Naive thymus-derived CD8-positive, alpha-beta T cell (primary cell): ENCODE data around the gene SEL1L3. TPM values are rescaled to one million over a fixed set of nuclear protein-coding genes. Genes with fewer than 3 reads are reported as not detected.
"Not testable (repeated sequence)": the region's sequence is repeated elsewhere in the genome, so short reads cannot be mapped to it uniquely, and the experiment has no call there.

Source experiments
- ATAC-seq, 2 donors: fragments of 150-1000 bp; cut with Tn5 transposase in 1 of 2; sonication (Bioruptor Pico), chemical (Tn5 transposase) in 1 of 2; 1 replicate in 1 of 2; 2 replicates in 1 of 2; pipeline ENCODE4 v1.10.0; 2021; ENCODE audit warnings: mild to moderate bottlenecking in 2 of 2, moderate library complexity in 2 of 2
- POLR2A ChIA-PET: fragments of 350-600 bp; sonication (Branson Sonifier 250); formaldehyde crosslinking; loops from one replicate; lab custom pipeline; 2021; ENCODE audit warnings: antibody characterized with exemption; lab: Charles Lee
- DNase-seq, 10 donors: peaks; one replicate each; pipeline versions ENCODE4 v3.0.0 to v3.0.0-alpha.2; 2020 to 2022
- H3K27ac Mint-ChIP-seq, 10 donors: one replicate each; pipeline ENCODE4 v1.8.0; 2020 to 2022; ENCODE audit warnings: mild to moderate bottlenecking in 10 of 10, mixed read lengths in 10 of 10, moderate library complexity in 4 of 10, inconsistent platforms in 1 of 10
- H3K27me3 Mint-ChIP-seq, 5 donors: one replicate each; pipeline ENCODE4 v1.8.0; 2021 to 2022; ENCODE audit warnings: mixed read lengths in 5 of 5
- H3K36me3 Mint-ChIP-seq, 3 donors: one replicate each; pipeline ENCODE4 v1.8.0; 2020 to 2022; ENCODE audit warnings: mixed read lengths in 3 of 3, mild to moderate bottlenecking in 2 of 3, inconsistent platforms in 1 of 3
- H3K4me1 Mint-ChIP-seq, 4 donors: one replicate each; pipeline ENCODE4 v1.8.0; 2021 to 2022; ENCODE audit warnings: mixed read lengths in 4 of 4
- H3K4me3 Mint-ChIP-seq, 10 donors: one replicate each; pipeline ENCODE4 v1.8.0; 2020 to 2022; ENCODE audit warnings: mild to moderate bottlenecking in 10 of 10, mixed read lengths in 10 of 10, moderate library complexity in 6 of 10, inconsistent platforms in 1 of 10
- H3K9me3 Mint-ChIP-seq, 9 donors: one replicate each; pipeline ENCODE4 v1.8.0; 2020 to 2022; ENCODE audit warnings: mixed read lengths in 9 of 9, mild to moderate bottlenecking in 3 of 9, inconsistent platforms in 1 of 9, moderate library complexity in 1 of 9
- polyA plus RNA-seq, 3 donors: library from polyadenylated mRNA; unstranded; fragments of 300-500 nt; fragmentation: Illumina TruSeq; gene quantifications; one replicate each; pipeline ENCODE4 v1.2.3, GENCODE V29; 2021
- total RNA-seq, 8 experiments: library from RNA in 2 of 8; stranded (reverse) in 2 of 8; gene quantifications; one replicate each; pipeline ENCODE4 v1.2.3 and lab custom pipeline; 2021 to 2026

SEL1L3 gene
- total and polyA plus RNA-seq, 5 experiments from 2014 or later, result 19.2 to 57.2 (median 35.1) TPM

DNA sequence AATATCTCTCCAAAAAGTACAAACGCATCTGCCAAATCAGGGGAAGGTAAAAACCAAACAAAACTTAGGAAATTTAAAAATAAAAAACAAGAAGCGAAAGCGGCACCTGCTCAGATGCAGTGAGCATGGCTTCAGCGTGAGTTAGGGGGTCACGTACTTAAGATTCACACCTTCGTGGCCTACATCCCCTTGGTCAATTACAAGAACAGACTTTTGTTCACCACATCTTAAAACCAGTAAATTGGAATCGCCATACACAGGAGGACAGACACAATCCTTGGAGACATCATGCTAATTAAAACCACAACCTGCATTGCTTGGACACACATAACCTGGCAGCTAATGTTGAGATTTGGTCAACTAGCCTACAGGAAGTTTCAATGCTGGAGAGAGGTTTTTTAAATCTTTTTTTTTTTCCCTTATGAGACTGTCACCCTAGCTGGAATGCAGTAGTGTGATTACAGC, 12.5 kb upstream of the SEL1L3 start:
- H3K27me3 Mint-ChIP-seq, result peaks cover 0 to 10% (median 6%) of the 10 kb centered on the region in 5 donors
- peaks cover 0 to 6% (median 0%) of the 10 kb centered on the region in 3 donors for H3K36me3 Mint-ChIP-seq
- H3K9me3 Mint-ChIP-seq, result no peaks in the 10 kb centered on the region
- H3K4me3 Mint-ChIP-seq, result peak overlapping the region in 1 of 10 donors; percentile 6
- ATAC-seq, result no peak
- POLR2A ChIA-PET, result no interaction called here
- peak overlapping the region in 3 of 10 donors; percentile 42 to 85 (median 59) for H3K27ac Mint-ChIP-seq
- peaks cover 0 to 49% (median 7%) of the 10 kb centered on the region in 4 donors for H3K4me1 Mint-ChIP-seq
- no peak for DNase-seq

GRCh38 chr4:25874655-25875054, 11.9 kb upstream of the SEL1L3 start:
- H3K27ac Mint-ChIP-seq, result peak overlapping the region in 1 of 10 donors; percentile 85
- H3K27me3 Mint-ChIP-seq, result peaks cover 0 to 6% (median 2%) of the 10 kb centered on the region in 5 donors
- peaks cover 0 to 50% (median 7%) of the 10 kb centered on the region in 4 donors for H3K4me1 Mint-ChIP-seq
- DNase-seq, result no peak
- no peak overlapping the region for H3K4me3 Mint-ChIP-seq
- POLR2A ChIA-PET, result no interaction called here
- H3K36me3 Mint-ChIP-seq, result peaks cover 0 to 3% (median 0%) of the 10 kb centered on the region in 3 donors
- ATAC-seq, result no peak
- no peaks in the 10 kb centered on the region for H3K9me3 Mint-ChIP-seq

GRCh38 chr4:25873632-25874129, 10.9 kb upstream of the SEL1L3 start:
- H3K4me3 Mint-ChIP-seq, result no peak overlapping the region
- ATAC-seq, result no peak
- peaks cover 0 to 6% (median 0%) of the 10 kb centered on the region in 5 donors for H3K27me3 Mint-ChIP-seq
- peaks cover 0 to 49% (median 7%) of the 10 kb centered on the region in 4 donors for H3K4me1 Mint-ChIP-seq
- H3K36me3 Mint-ChIP-seq, result no peaks in the 10 kb centered on the region
- H3K9me3 Mint-ChIP-seq, result no peaks in the 10 kb centered on the region
- POLR2A ChIA-PET, result no interaction called here
- no peak for DNase-seq
- H3K27ac Mint-ChIP-seq, result peak overlapping the region in 1 of 10 donors; percentile 85

- H3K36me3 Mint-ChIP-seq, result no peaks in the 10 kb centered on the region
- ATAC-seq, result no peak
- POLR2A ChIA-PET, result no interaction called here
- no peaks in the 10 kb centered on the region for H3K9me3 Mint-ChIP-seq
- H3K4me1 Mint-ChIP-seq, result peaks cover 0 to 49% (median 7%) of the 10 kb centered on the region in 4 donors
- no peak for DNase-seq
- peaks cover 0 to 6% (median 0%) of the 10 kb centered on the region in 5 donors for H3K27me3 Mint-ChIP-seq
- H3K4me3 Mint-ChIP-seq, result no peak overlapping the region
- H3K27ac Mint-ChIP-seq, result peak overlapping the region in 1 of 10 donors; percentile 51
Observed at GRCh38 chr4:25872851-25873631, 10.3 kb upstream of the SEL1L3 start.

DNA sequence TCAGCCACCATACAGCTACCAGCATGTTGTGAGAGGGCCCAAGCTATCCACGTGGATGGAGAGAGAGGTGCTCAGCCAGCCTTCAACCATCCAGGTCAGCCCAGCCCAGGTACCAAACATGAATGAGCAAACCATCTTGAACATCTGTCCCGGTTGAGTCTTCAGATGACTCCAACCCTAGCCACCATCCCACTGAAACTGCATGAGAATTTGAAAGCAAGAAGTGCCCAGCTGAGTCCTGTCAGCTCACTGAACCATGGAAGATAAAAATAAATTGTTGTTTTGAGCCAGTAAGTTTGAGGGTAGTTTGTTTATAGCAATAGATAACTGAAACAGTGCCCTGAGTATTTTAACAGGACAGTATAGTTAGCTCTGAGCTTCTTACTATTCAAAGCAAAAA, 7.3 kb upstream of the SEL1L3 start:
- POLR2A ChIA-PET, result interaction anchor here (1.0 kb wide), 1 partner anchor 11 kb away, joined by 3 read pairs; no protein-coding TSS in a partner anchor
- Mint-ChIP-seq H3K4me1 (peaks cover 0 to 55% (median 7%) of the 10 kb centered on the region in 4 donors), H3K27ac (no peak overlapping the region), H3K36me3 (no peaks in the 10 kb centered on the region), H3K27me3 (peaks cover 0 to 6% (median 0%) of the 10 kb centered on the region in 5 donors), H3K9me3 (no peaks in the 10 kb centered on the region), H3K4me3 (no peak overlapping the region)
- ATAC-seq (no peak), DNase-seq (no peak)

DNA sequence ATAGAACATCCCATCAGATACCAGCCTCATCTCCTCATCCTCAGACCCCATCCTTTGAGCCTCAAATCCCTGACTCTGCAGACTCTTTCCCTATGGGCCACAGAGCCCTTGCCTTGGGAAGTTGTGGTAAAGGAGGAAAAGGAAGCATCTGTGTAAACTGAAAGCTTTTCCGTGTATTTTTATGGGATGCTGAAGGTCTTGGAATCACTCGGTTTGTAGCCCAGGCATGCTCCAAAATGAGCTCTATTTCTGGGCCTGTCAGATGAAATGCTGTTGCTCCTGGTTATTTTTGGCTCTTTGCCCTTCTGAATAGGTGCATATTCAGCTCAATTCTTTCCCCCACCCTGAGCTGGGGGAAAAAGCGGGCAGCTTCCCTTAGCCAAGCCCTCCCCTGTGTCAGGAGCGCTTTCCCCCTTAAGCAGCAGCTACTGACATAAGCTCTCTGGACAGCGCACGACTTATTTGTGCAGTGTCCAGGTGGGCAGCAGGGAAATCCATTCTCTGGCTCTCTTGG, 5.0 kb upstream of the SEL1L3 start:
- POLR2A ChIA-PET, result no interaction called here
- Mint-ChIP-seq H3K4me1 (peaks cover 3 to 44% (median 3%) of the 10 kb centered on the region in 4 donors), H3K27ac (no peak overlapping the region), H3K36me3 (no peaks in the 10 kb centered on the region), H3K4me3 (no peak overlapping the region), H3K9me3 (no peaks in the 10 kb centered on the region), H3K27me3 (no peaks in the 10 kb centered on the region)
- DNase-seq, result no peak
- ATAC-seq, result no peak

- not testable (repeated sequence) for ATAC-seq, H3K27me3 Mint-ChIP-seq, DNase-seq, H3K9me3 Mint-ChIP-seq, H3K36me3 Mint-ChIP-seq
- Mint-ChIP-seq H3K4me1 (peaks cover 3 to 45% (median 9%) of the 10 kb centered on the region in 4 donors), H3K27ac (peak overlapping the region in 3 of 10 donors; percentile 23 to 48 (median 27)), H3K4me3 (peak overlapping the region in 1 of 10 donors; percentile 53)
- POLR2A ChIA-PET, result interaction anchor here (0.7 kb wide), 1 partner anchor 70 kb away, joined by 4 read pairs; no protein-coding TSS in a partner anchor
Observed at GRCh38 chr4:25866401-25866800, 3.6 kb upstream of the SEL1L3 start.

DNA sequence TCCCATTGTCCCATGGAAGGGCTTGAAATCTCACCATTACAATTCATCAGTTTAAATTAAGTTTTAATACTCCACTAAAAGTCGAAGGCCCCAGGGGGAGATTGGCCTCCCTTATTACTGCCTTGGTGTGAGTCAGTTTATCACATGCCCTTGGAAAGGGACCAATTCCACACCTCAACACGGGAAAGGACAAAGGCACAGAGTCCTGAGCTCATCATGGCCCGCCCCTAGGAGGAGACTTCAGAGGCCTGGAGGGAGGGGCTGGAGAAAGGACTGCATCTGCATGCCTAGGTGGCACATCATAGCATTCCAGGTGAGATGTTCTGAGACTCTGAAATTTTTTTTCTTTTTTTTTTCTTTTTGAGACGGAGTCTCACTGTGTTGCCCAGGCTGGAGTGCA, 2.8 kb upstream of the SEL1L3 start:
- H3K27me3 Mint-ChIP-seq, result peaks cover 0 to 2% (median 0%) of the 10 kb centered on the region in 5 donors
- ATAC-seq (no peak), DNase-seq (no peak)
- peak overlapping the region in 4 of 10 donors; percentile 8 to 63 (median 36) for H3K27ac Mint-ChIP-seq
- H3K9me3 Mint-ChIP-seq, result peaks cover 0 to 3% (median 0%) of the 10 kb centered on the region in 9 donors
- peaks cover 0 to 5% (median 0%) of the 10 kb centered on the region in 3 donors for H3K36me3 Mint-ChIP-seq
- POLR2A ChIA-PET, result interaction anchor here (2.7 kb wide), 1 partner anchor 48 kb away, joined by 8 read pairs; the partner anchor contains the start of gene SMIM20
- H3K4me3 Mint-ChIP-seq, result peak overlapping the region in 4 of 10 donors; percentile 23 to 27 (median 25)
- H3K4me1 Mint-ChIP-seq, result peaks cover 7 to 51% (median 17%) of the 10 kb centered on the region in 4 donors

DNA sequence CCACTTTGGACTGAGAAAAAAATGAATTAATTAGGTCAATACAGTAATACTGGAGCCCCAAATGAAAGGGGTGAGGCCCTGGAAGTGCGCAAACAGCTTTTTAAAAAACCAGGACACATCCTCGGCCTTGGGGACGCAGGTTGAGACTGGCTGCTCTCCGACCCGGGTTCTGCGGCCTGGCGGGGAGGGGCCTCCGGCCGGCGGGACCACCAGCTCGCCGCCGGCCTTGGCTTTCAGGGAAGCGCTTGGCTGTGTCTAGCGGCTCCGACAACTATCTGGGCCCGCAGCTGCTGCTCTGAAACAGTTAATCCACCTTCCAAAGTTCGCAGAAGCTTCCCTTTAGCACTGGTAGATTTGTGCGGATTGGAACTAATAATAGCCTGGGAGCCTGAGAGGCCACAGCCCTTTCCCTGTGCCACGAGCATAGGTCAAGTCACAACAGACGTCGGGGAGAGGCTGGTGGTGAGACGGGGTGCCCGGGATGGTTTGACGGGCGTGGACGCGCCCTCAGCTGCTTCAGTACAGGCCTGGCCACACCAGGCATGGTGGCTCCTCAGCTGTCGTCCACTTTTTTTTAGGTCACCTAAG, 1.1 kb upstream of the SEL1L3 start:
- POLR2A ChIA-PET, result interaction anchor here (0.7 to 2.7 kb wide), 4 partner anchors 9 to 50 kb away, joined by 3 to 8 read pairs (median 4); partner anchors contain the start of gene SMIM20
- Mint-ChIP-seq H3K9me3 (peaks cover 0 to 3% (median 0%) of the 10 kb centered on the region in 9 donors), H3K4me1 (peaks cover 19 to 64% (median 34%) of the 10 kb centered on the region in 4 donors), H3K36me3 (peaks cover 0 to 5% (median 0%) of the 10 kb centered on the region in 3 donors), H3K27ac (peak overlapping the region in 7 of 10 donors; percentile 48 to 85 (median 63)), H3K4me3 (peak overlapping the region; percentile 73 to 88 (median 80)), H3K27me3 (peaks cover 0 to 2% (median 0%) of the 10 kb centered on the region in 5 donors)
- no peak for ATAC-seq
- no peak for DNase-seq

DNA sequence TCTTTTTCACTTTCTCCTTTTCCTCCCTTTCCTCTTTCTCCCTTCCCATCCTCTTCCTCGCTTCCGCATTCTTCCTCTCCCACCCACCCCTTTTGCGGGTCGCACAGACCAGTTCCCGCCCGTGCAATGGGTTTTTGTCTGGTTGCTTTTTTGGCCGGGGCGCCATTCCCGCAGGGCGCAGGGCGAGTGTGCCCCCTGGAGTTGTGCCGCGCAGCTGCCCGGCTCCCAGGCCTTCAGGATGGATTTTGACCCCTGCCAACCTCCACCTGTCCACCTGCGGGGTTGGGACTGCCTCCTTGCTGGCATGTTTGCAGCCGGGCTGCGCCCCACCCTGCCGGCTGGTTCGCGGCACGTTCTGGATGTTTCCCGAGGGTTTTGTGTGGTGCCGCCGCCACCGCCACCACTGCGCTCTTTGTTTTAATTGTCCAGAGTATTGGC, 578 bp upstream of the SEL1L3 start:
- Mint-ChIP-seq H3K9me3 (peaks cover 0 to 3% (median 0%) of the 10 kb centered on the region in 9 donors), H3K27me3 (peaks cover 0 to 2% (median 0%) of the 10 kb centered on the region in 5 donors), H3K36me3 (peaks cover 0 to 5% (median 0%) of the 10 kb centered on the region in 3 donors), H3K27ac (peak overlapping the region in 8 of 10 donors; percentile 48 to 85 (median 59)), H3K4me1 (peaks cover 19 to 65% (median 39%) of the 10 kb centered on the region in 4 donors), H3K4me3 (peak overlapping the region; percentile 73 to 88 (median 80))
- ATAC-seq (no peak), DNase-seq (no peak)
- POLR2A ChIA-PET, result interaction anchor here (2.7 kb wide), 1 partner anchor 50 kb away, joined by 8 read pairs; the partner anchor contains the start of gene SMIM20

GRCh38 chr4:25861951-25862410, 807 bp downstream of the SEL1L3 start:
- Mint-ChIP-seq H3K27ac (peak overlapping the region; percentile 91 to 99 (median 96)), H3K27me3 (peaks cover 0 to 2% (median 0%) of the 10 kb centered on the region in 5 donors), H3K36me3 (peaks cover 0 to 5% (median 0%) of the 10 kb centered on the region in 3 donors), H3K9me3 (peaks cover 0 to 3% (median 0%) of the 10 kb centered on the region in 9 donors), H3K4me3 (peak overlapping the region; percentile 94 to 100 (median 97)), H3K4me1 (peaks cover 26 to 71% (median 53%) of the 10 kb centered on the region in 4 donors)
- DNase-seq (peak in 4 of 10 donors; percentile 10 to 46 (median 30)), ATAC-seq (peak; percentile 15 to 26)
- POLR2A ChIA-PET, result interaction anchor here (0.6 to 1.9 kb wide), 4 partner anchors 17 to 52 kb away, joined by 3 to 8 read pairs (median 5); partner anchors contain the start of gene SMIM20
